Gastroesophageal sphincter (tissue), 3 donors: Measurements from ENCODE around the gene EXPH5.

Source experiments
- EP300 ChIP-seq: sonication (generic); formaldehyde crosslinking; IDR thresholded peaks from one replicate; pipeline ENCODE4 v1.6.1; 2017; ENCODE audit warnings: antibody characterized with exemption, mild to moderate bottlenecking
- POLR2AphosphoS5 ChIP-seq: sonication (generic); formaldehyde crosslinking; IDR thresholded peaks from one replicate; pipeline ENCODE4 v1.6.1; 2017; ENCODE audit warnings: antibody characterized with exemption
- TF ChIP-seq, protein P1 (sequence below), 4 experiments: fragments of 200-600 bp in 2 of 4; fragments of 450-650 bp in 2 of 4; sonication (generic) in 1 of 4; IDR thresholded peaks; one replicate each; pipeline ENCODE4 v1.5.1; 2017 to 2019; ENCODE audit warnings: antibody characterized with exemption in 4 of 4, mild to moderate bottlenecking in 2 of 4, moderate library complexity in 2 of 4

GRCh38 chr11:108525161-108525560 is 68.4 kb downstream of the EXPH5 start:
- TF ChIP-seq, protein P1, sequence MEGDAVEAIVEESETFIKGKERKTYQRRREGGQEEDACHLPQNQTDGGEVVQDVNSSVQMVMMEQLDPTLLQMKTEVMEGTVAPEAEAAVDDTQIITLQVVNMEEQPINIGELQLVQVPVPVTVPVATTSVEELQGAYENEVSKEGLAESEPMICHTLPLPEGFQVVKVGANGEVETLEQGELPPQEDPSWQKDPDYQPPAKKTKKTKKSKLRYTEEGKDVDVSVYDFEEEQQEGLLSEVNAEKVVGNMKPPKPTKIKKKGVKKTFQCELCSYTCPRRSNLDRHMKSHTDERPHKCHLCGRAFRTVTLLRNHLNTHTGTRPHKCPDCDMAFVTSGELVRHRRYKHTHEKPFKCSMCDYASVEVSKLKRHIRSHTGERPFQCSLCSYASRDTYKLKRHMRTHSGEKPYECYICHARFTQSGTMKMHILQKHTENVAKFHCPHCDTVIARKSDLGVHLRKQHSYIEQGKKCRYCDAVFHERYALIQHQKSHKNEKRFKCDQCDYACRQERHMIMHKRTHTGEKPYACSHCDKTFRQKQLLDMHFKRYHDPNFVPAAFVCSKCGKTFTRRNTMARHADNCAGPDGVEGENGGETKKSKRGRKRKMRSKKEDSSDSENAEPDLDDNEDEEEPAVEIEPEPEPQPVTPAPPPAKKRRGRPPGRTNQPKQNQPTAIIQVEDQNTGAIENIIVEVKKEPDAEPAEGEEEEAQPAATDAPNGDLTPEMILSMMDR (IDR thresholded peaks at IDR 0.05) = no peak
- TF ChIP-seq POLR2AphosphoS5 (no peak), EP300 (no peak)
